Fibroblast of lung (primary cell): ENCODE measurements around the gene NME1. TPM values are rescaled to one million over a fixed set of nuclear protein-coding genes. Genes with fewer than 3 reads are reported as not detected.
"Not testable (repeated sequence)": the region's sequence is repeated elsewhere in the genome, so short reads cannot be mapped to it uniquely, and the experiment has no call there.

Experiments
- DNase-seq, 2 donors: peaks; one replicate each; pipeline versions ENCODE4 v3.0.0 to v3.0.0-alpha.2; 2010; ENCODE audit warnings: low read depth in 2 of 2
- H2AFZ ChIP-seq: 2 replicates; pipeline ENCODE4 v1.5.1; 2012; ENCODE audit warnings: low read length, control low read depth, inconsistent platforms
- H3K27ac ChIP-seq: 2 replicates; pipeline ENCODE4 v1.5.1; 2011; ENCODE audit warnings: low read length, control low read depth; ENCODE audit not compliant: insufficient read depth
- H3K27me3 ChIP-seq: 2 replicates; pipeline ENCODE4 v1.5.1; 2011; ENCODE audit warnings: mild to moderate bottlenecking, low read length; ENCODE audit not compliant: control insufficient read depth, insufficient read depth
- H3K36me3 ChIP-seq: 2 replicates; pipeline ENCODE4 v1.5.1; 2011; ENCODE audit warnings: low read length; ENCODE audit not compliant: control insufficient read depth, insufficient read depth
- H3K4me1 ChIP-seq: 2 replicates; pipeline ENCODE4 v1.5.1; 2011; ENCODE audit warnings: low read length; ENCODE audit not compliant: control insufficient read depth, insufficient read depth; ENCODE audit errors: extremely low read depth
- H3K4me2 ChIP-seq: 2 replicates; pipeline ENCODE4 v1.5.1; 2011; ENCODE audit warnings: low read length, control low read depth; ENCODE audit not compliant: insufficient read depth; ENCODE audit errors: extremely low read depth
- H3K4me3 ChIP-seq, 4 experiments: fragments of 200-600 bp in 1 of 4; sonication (generic) in 1 of 4; replicated peaks in 1 of 4; 2 replicates each; pipeline ENCODE4 v1.5.1; 2011 to 2016; ENCODE audit warnings: low read length in 4 of 4, low read depth in 3 of 4, mild to moderate bottlenecking in 3 of 4, control low read depth in 2 of 4, inconsistent platforms in 1 of 4, mixed read lengths in 1 of 4; ENCODE audit not compliant: insufficient read depth in 1 of 4; ENCODE audit errors: control extremely low read depth in 1 of 4
- H3K79me2 ChIP-seq: 2 replicates; pipeline ENCODE4 v1.5.1; 2012; ENCODE audit warnings: mild to moderate bottlenecking, low read length, inconsistent platforms; ENCODE audit not compliant: control insufficient read depth, insufficient read depth
- H3K9ac ChIP-seq: 2 replicates; pipeline ENCODE4 v1.5.1; 2011; ENCODE audit warnings: mild to moderate bottlenecking, low read length, control low read depth; ENCODE audit not compliant: insufficient read depth
- H3K9me3 ChIP-seq: 2 replicates; pipeline ENCODE4 v1.5.1; 2012; ENCODE audit warnings: low read depth, low read length; ENCODE audit not compliant: control insufficient read depth, insufficient read depth
- H4K20me1 ChIP-seq: 2 replicates; pipeline ENCODE4 v1.5.1; 2011; ENCODE audit warnings: low read length; ENCODE audit not compliant: control insufficient read depth, insufficient read depth; ENCODE audit errors: extremely low read depth
- CTCF ChIP-seq, 2 donors: IDR thresholded peaks in 1 of 2; conservative IDR thresholded peaks in 1 of 2; 1 replicate in 1 of 2; 2 replicates in 1 of 2; pipeline ENCODE4 v1.5.1; 2011 to 2012; ENCODE audit warnings: low read length in 2 of 2, control low read depth in 1 of 2, inconsistent platforms in 1 of 2, low read depth in 1 of 2, mild to moderate bottlenecking in 1 of 2
- EZH2 ChIP-seq: IDR thresholded peaks from 2 replicates; pipeline ENCODE4 v1.5.1; 2012; ENCODE audit warnings: low read length, control low read depth, mild to moderate bottlenecking; ENCODE audit errors: missing control alignments
- polyA minus RNA-seq: library from RNA; depleted of rRNA, polyadenylated mRNA; stranded (reverse); fragments of >200 nt; gene quantifications from 2 replicates; pipeline ENCODE4 v1.2.3, GENCODE V29; 2011; ENCODE audit warnings: low replicate concordance
- polyA plus RNA-seq, 2 donors: library from polyadenylated mRNA; depleted of rRNA in 1 of 2; stranded (reverse) in 1 of 2; unstranded in 1 of 2; fragments of >200 nt; gene quantifications; 2 replicates each; pipeline ENCODE4 v1.2.1, GENCODE V29; 2011 to 2012; ENCODE audit warnings: missing spikeins in 1 of 2
- total RNA-seq: library from RNA; depleted of rRNA; stranded (reverse); fragments of >200 nt; gene quantifications from 2 replicates; pipeline ENCODE4 v1.2.1, GENCODE V29; 2014

Gene NME1
- total RNA-seq: 75.8 and 108 TPM in 2 replicates
- polyA plus RNA-seq: 220 and 374 TPM in 2 replicates
- 177 and 290 TPM in 2 replicates for polyA plus RNA-seq (2012)
- polyA minus RNA-seq: 29.2 and 47.8 TPM in 2 replicates

GRCh38 chr17:51153210-51154072, at the start of gene NME1:
NME1 (plus strand) TSS chr17:51153559; CDS start chr17:51155655, 2,096 bp downstream.
- no peaks in the 10 kb centered on the region for H3K27me3 ChIP-seq
- H3K9me3 ChIP-seq: no peaks in the 10 kb centered on the region
- H3K4me1 ChIP-seq: no peaks in the 10 kb centered on the region
- peak within 1 kb of the TSS; percentile 61 for H3K9ac ChIP-seq
- H4K20me1 ChIP-seq: no peaks in the 10 kb centered on the region
- H3K79me2 ChIP-seq: peaks cover 39% of the 10 kb centered on the region
- DNase-seq: peak; percentile 99 to 100
- H2AFZ ChIP-seq: peak within 1 kb of the TSS; percentile 80
- TF ChIP-seq EZH2 (no peak), CTCF (conservative IDR thresholded peaks at IDR 0.05 in 1 of 2, IDR thresholded peaks at IDR 0.05 in 1 of 2; ENCODE audit: low read depth in 1 of 2, low read length in 2 of 2) (peak; percentile 72 to 84)
- H3K27ac ChIP-seq: peak within 1 kb of the TSS; percentile 40
- H3K36me3 ChIP-seq: peaks cover 2% of the 10 kb centered on the region
- peak within 1 kb of the TSS; percentile 39 to 94 (median 62) for H3K4me3 ChIP-seq
- H3K4me2 ChIP-seq: peak within 1 kb of the TSS; percentile 76

- Histone ChIP-seq H3K27me3 (no peaks in the 10 kb centered on the region), H3K36me3 (no peaks in the 10 kb centered on the region), H3K79me2 (peaks cover 52% of the 10 kb centered on the region), H4K20me1 (no peaks in the 10 kb centered on the region), H3K4me3 (no peak overlapping the region), H3K27ac (no peak overlapping the region), H3K4me1 (peaks cover 5% of the 10 kb centered on the region), H2AFZ (no peak overlapping the region), H3K9me3 (no peaks in the 10 kb centered on the region), H3K9ac (no peak overlapping the region), H3K4me2 (no peak overlapping the region)
- TF ChIP-seq EZH2: no peak
- no peak for TF ChIP-seq CTCF (conservative IDR thresholded peaks at IDR 0.05 in 1 of 2, IDR thresholded peaks at IDR 0.05 in 1 of 2; ENCODE audit: low read depth in 1 of 2, low read length in 2 of 2)
- DNase-seq: no peak
Measured at GRCh38 chr17:51107778-51108177, 45.6 kb upstream of the NME1 start.

- H3K4me2 ChIP-seq, H3K9me3 ChIP-seq, H3K27me3 ChIP-seq, H4K20me1 ChIP-seq, H3K9ac ChIP-seq, H3K4me3 ChIP-seq, H2AFZ ChIP-seq, H3K27ac ChIP-seq, H3K36me3 ChIP-seq, H3K4me1 ChIP-seq: not testable (repeated sequence)
- peaks cover 65% of the 10 kb centered on the region for H3K79me2 ChIP-seq
- DNase-seq: peak; percentile 36 to 84
Measured at GRCh38 chr17:51112303-51113222, 40.8 kb upstream of the NME1 start.
